Caco-2 (cell line): ENCODE data around the gene PA2G4. TPM values are rescaled to one million over a fixed set of nuclear protein-coding genes. Genes with fewer than 3 reads are reported as not detected.

Experiments used
- BruUV-seq: library from RNA; stranded (reverse); fragments of 400-500 nt; replicated peaks from 2 replicates; lab custom pipeline; 2021; lab: Mats Ljungman, UMichigan
- CTCF ChIA-PET: fragments of 300-600 bp; sonication (Branson Sonifier 250); formaldehyde crosslinking; loops from one replicate; lab custom pipeline; 2022; ENCODE audit warnings: antibody characterized with exemption; lab: Charles Lee
- POLR2A ChIA-PET: fragments of 300-600 bp; sonication (Branson Sonifier 250); formaldehyde crosslinking; loops from one replicate; lab custom pipeline; 2022; ENCODE audit warnings: antibody characterized with exemption; lab: Charles Lee
- DNase-seq, 2 experiments: peaks; one replicate each; pipeline versions ENCODE4 v3.0.0 to v3.0.0-alpha.2; 2020 to 2022
- H3K27me3 ChIP-seq: replicated peaks from 2 replicates; pipeline ENCODE4 v1.6.0; 2011; ENCODE audit warnings: low read length; ENCODE audit not compliant: control insufficient read depth, insufficient read depth
- H3K36me3 ChIP-seq: 2 replicates; pipeline ENCODE4 v1.5.1; 2011; ENCODE audit warnings: low read length; ENCODE audit not compliant: control insufficient read depth, insufficient read depth
- H3K4me1 ChIP-seq: fragments of 250-450 bp; sonication (Bioruptor Pico); 2 replicates; pipeline ENCODE4 v1.5.1; 2020; ENCODE audit warnings: mild to moderate bottlenecking
- H3K4me3 ChIP-seq: 2 replicates; pipeline ENCODE4 v1.5.1; 2011; ENCODE audit warnings: low read depth, mild to moderate bottlenecking, control low read depth, low read length
- H3K9me3 ChIP-seq: fragments of 250-450 bp; sonication (Bioruptor Pico); 2 replicates; pipeline ENCODE4 v1.5.1; 2020; ENCODE audit warnings: mild to moderate bottlenecking, moderate library complexity
- H3K27ac Mint-ChIP-seq: one replicate; pipeline ENCODE4 v1.8.0; 2022; ENCODE audit warnings: mixed read lengths; ENCODE audit not compliant: unreplicated experiment
- H3K27me3 Mint-ChIP-seq: one replicate; pipeline ENCODE4 v1.8.0; 2022; ENCODE audit warnings: mixed read lengths; ENCODE audit not compliant: insufficient read depth, unreplicated experiment
- H3K36me3 Mint-ChIP-seq: one replicate; pipeline ENCODE4 v1.8.0; 2022; ENCODE audit warnings: mild to moderate bottlenecking, mixed read lengths; ENCODE audit not compliant: insufficient read depth, unreplicated experiment
- H3K4me1 Mint-ChIP-seq: one replicate; pipeline ENCODE4 v1.8.0; 2022; ENCODE audit warnings: low read depth, mixed read lengths; ENCODE audit not compliant: unreplicated experiment
- H3K4me3 Mint-ChIP-seq: one replicate; pipeline ENCODE4 v1.8.0; 2022; ENCODE audit warnings: mild to moderate bottlenecking, moderate library complexity, mixed read lengths; ENCODE audit not compliant: unreplicated experiment
- H3K9me3 Mint-ChIP-seq: one replicate; pipeline ENCODE4 v1.8.0; 2022; ENCODE audit warnings: mixed read lengths; ENCODE audit not compliant: unreplicated experiment
- CTCF ChIP-seq, 2 experiments: fragments of 200-600 bp in 1 of 2; IDR thresholded peaks; 1 replicate in 1 of 2; 2 replicates in 1 of 2; pipeline versions ENCODE4 v1.5.1 to v1.8.0; 2011 to 2022; ENCODE audit warnings: antibody characterized with exemption in 1 of 2, control low read depth in 1 of 2, inconsistent platforms in 1 of 2, low read depth in 1 of 2, low read length in 1 of 2, mild to moderate bottlenecking in 1 of 2, moderate library complexity in 1 of 2; ENCODE audit not compliant: insufficient read depth in 1 of 2, severe bottlenecking in 1 of 2, unreplicated experiment in 1 of 2
- intact Hi-C: fragments of 100-400 bp; cut with micrococcal nuclease; formaldehyde crosslinking; loops from one replicate; pipeline ENCODE4 v1.10.0; 2022; ENCODE audit not compliant: unreplicated experiment
- total RNA-seq: library from RNA; stranded (reverse); gene quantifications from 2 replicates; pipeline ENCODE4 v1.2.3, GENCODE V29; 2022

The PA2G4 gene
- total RNA-seq, 1 experiment from 2014 or later: 178 TPM

GRCh38 chr12:56105609-56105902 lies 1.2 kb downstream of the PA2G4 start:
- Mint-ChIP-seq H3K27me3 (no peaks in the 10 kb centered on the region), H3K9me3 (no peaks in the 10 kb centered on the region), H3K4me1 (peaks cover 9% of the 10 kb centered on the region), H3K36me3 (peaks cover 85% of the 10 kb centered on the region), H3K4me3 (peak overlapping the region; percentile 98), H3K27ac (peak overlapping the region; percentile 99)
- intact Hi-C loops: no loop called here
- ChIA-PET CTCF (interaction anchor here (0.5 to 2.4 kb wide), 4 partner anchors 13 to 26 kb away, joined by 3 to 24 read pairs (median 14); partner anchors contain the start of gene ZC3H10), POLR2A (interaction anchor here (0.9 to 1.5 kb wide), 3 partner anchors 12 to 98 kb away, joined by 3 read pairs; partner anchors contain the start of gene ZC3H10)
- no peaks in the 10 kb centered on the region for H3K9me3 ChIP-seq
- peaks cover 1% of the 10 kb centered on the region for H3K36me3 ChIP-seq
- BruUV-seq: no TSS peak
- TF ChIP-seq CTCF (IDR thresholded peaks at IDR 0.05; ENCODE audit: insufficient read depth in 1 of 2, low read depth in 1 of 2, low read length in 1 of 2, severe bottlenecking in 1 of 2, unreplicated experiment in 1 of 2): no peak
- H3K27me3 ChIP-seq: no peaks in the 10 kb centered on the region; the same call in 1 of the 2 replicates
- H3K4me1 ChIP-seq: peaks cover 15% of the 10 kb centered on the region
- H3K4me3 ChIP-seq: peak overlapping the region; percentile 68
- DNase-seq: no peak

- Mint-ChIP-seq H3K4me3 (no peak overlapping the region), H3K27ac (no peak overlapping the region), H3K4me1 (peaks cover 9% of the 10 kb centered on the region), H3K36me3 (peaks cover 84% of the 10 kb centered on the region), H3K27me3 (no peaks in the 10 kb centered on the region), H3K9me3 (no peaks in the 10 kb centered on the region)
- Histone ChIP-seq H3K4me3 (no peak overlapping the region), H3K4me1 (peaks cover 15% of the 10 kb centered on the region), H3K36me3 (peaks cover 1% of the 10 kb centered on the region), H3K27me3 (no peaks in the 10 kb centered on the region; the same call in 1 of the 2 replicates), H3K9me3 (no peaks in the 10 kb centered on the region)
- TF ChIP-seq CTCF (IDR thresholded peaks at IDR 0.05; ENCODE audit: insufficient read depth in 1 of 2, low read depth in 1 of 2, low read length in 1 of 2, severe bottlenecking in 1 of 2, unreplicated experiment in 1 of 2): no peak
- CTCF ChIA-PET: interaction anchor here (0.6 kb wide), 1 partner anchor 11 kb away, joined by 5 read pairs; no protein-coding TSS in a partner anchor
- intact Hi-C loops: no loop called here
- no peak for DNase-seq
- no TSS peak for BruUV-seq
- POLR2A ChIA-PET: no interaction called here
Observed at GRCh38 chr12:56107242-56107641, 2.9 kb downstream of the PA2G4 start.

GRCh38 chr12:56110571-56110970 lies 6.2 kb downstream of the PA2G4 start:
- ChIA-PET POLR2A (no interaction called here), CTCF (no interaction called here)
- Histone ChIP-seq H3K36me3 (peaks cover 1% of the 10 kb centered on the region), H3K4me3 (no peak overlapping the region), H3K9me3 (no peaks in the 10 kb centered on the region), H3K27me3 (no peaks in the 10 kb centered on the region; the same call in 1 of the 2 replicates), H3K4me1 (peaks cover 8% of the 10 kb centered on the region)
- Mint-ChIP-seq H3K27me3 (no peaks in the 10 kb centered on the region), H3K36me3 (peaks cover 80% of the 10 kb centered on the region), H3K4me1 (peaks cover 7% of the 10 kb centered on the region), H3K27ac (no peak overlapping the region), H3K9me3 (no peaks in the 10 kb centered on the region), H3K4me3 (no peak overlapping the region)
- intact Hi-C loops: loop anchor here (10.0 kb wide), 1 partner anchor 366 kb away; the partner anchor contains the start of gene GDF11
- no TSS peak for BruUV-seq
- no peak for DNase-seq
- TF ChIP-seq CTCF (IDR thresholded peaks at IDR 0.05; ENCODE audit: insufficient read depth in 1 of 2, low read depth in 1 of 2, low read length in 1 of 2, severe bottlenecking in 1 of 2, unreplicated experiment in 1 of 2): no peak
